GM12892 (cell line): ENCODE data around the gene LIFR.

Source experiments
- POLR2A ChIP-seq: IDR thresholded peaks from 2 replicates; pipeline ENCODE4 v1.6.1; 2011; ENCODE audit warnings: low read depth, low read length, control low read depth
- POLR2AphosphoS5 ChIP-seq: IDR thresholded peaks from 2 replicates; pipeline ENCODE4 v1.6.1; 2011; ENCODE audit warnings: low read depth, low read length, control low read depth

GRCh38 chr5:38515092-38515491, 41.4 kb downstream of the LIFR start:
- TF ChIP-seq POLR2AphosphoS5 (no peak), POLR2A (no peak)
